Gastroesophageal sphincter (tissue), 4 donors: Measurements from ENCODE around the gene TMEM131L. TPM values are rescaled to one million over a fixed set of nuclear protein-coding genes. Genes with fewer than 3 reads are reported as not detected.

Experiments used
- ATAC-seq: fragments of 150-250 bp; one replicate; pipeline ENCODE4 v1.9.1; 2016; ENCODE audit warnings: mild to moderate bottlenecking, moderate library complexity
- H3K27ac ChIP-seq, 4 donors: fragments of 200-600 bp; sonication (generic) in 3 of 4; 1 replicate in 3 of 4; 2 replicates in 1 of 4; pipeline ENCODE4 v1.5.1; 2016 to 2019
- H3K27me3 ChIP-seq: fragments of 200-600 bp; sonication (generic); one replicate; pipeline ENCODE4 v1.5.1; 2019
- H3K36me3 ChIP-seq, 2 donors: fragments of 200-600 bp; sonication (generic); one replicate each; pipeline ENCODE4 v1.5.1; 2019; ENCODE audit warnings: control low read depth in 1 of 2
- H3K4me1 ChIP-seq, 3 donors: fragments of 200-600 bp; sonication (generic); 1 replicate in 2 of 3; 2 replicates in 1 of 3; pipeline ENCODE4 v1.5.1; 2016 to 2019; ENCODE audit warnings: control low read depth in 2 of 3
- H3K4me3 ChIP-seq, 2 donors: fragments of 200-600 bp; sonication (generic); one replicate each; pipeline ENCODE4 v1.5.1; 2019; ENCODE audit warnings: mild to moderate bottlenecking in 1 of 2, moderate library complexity in 1 of 2
- H3K9me3 ChIP-seq, 3 donors: fragments of 200-600 bp; sonication (generic); one replicate each; pipeline ENCODE4 v1.5.1; 2017 to 2019; ENCODE audit warnings: control low read depth in 2 of 3
- EP300 ChIP-seq: sonication (generic); formaldehyde crosslinking; IDR thresholded peaks from one replicate; pipeline ENCODE4 v1.6.1; 2017; ENCODE audit warnings: antibody characterized with exemption, mild to moderate bottlenecking
- POLR2A ChIP-seq, 2 donors: fragments of 450-650 bp; IDR thresholded peaks; one replicate each; pipeline ENCODE4 v1.6.1; 2017; ENCODE audit warnings: antibody characterized with exemption in 2 of 2, mild to moderate bottlenecking in 2 of 2, moderate library complexity in 1 of 2
- POLR2AphosphoS5 ChIP-seq: sonication (generic); formaldehyde crosslinking; IDR thresholded peaks from one replicate; pipeline ENCODE4 v1.6.1; 2017; ENCODE audit warnings: antibody characterized with exemption
- WGBS, 2 donors: methylation state at CpG; one replicate each; pipeline ENCODE4 v1.1.5; 2018; ENCODE audit warnings: low coverage in 1 of 2; 5-methylcytosine and 5-hydroxymethylcytosine counted together
- total RNA-seq, 4 donors: library from RNA; depleted of rRNA; stranded (reverse); fragments of >200 nt; gene quantifications; one replicate each; pipeline ENCODE4 v1.1.0, GENCODE V29; 2016
- TF ChIP-seq, protein P1 (sequence below), 4 experiments: fragments of 200-600 bp in 2 of 4; fragments of 450-650 bp in 2 of 4; sonication (generic) in 1 of 4; IDR thresholded peaks; one replicate each; pipeline ENCODE4 v1.5.1; 2017 to 2019; ENCODE audit warnings: antibody characterized with exemption in 4 of 4, mild to moderate bottlenecking in 2 of 4, moderate library complexity in 2 of 4

TMEM131L gene
- total RNA-seq, 4 donors from 2014 or later, result 14.2 to 24.0 (median 18.4) TPM

DNA sequence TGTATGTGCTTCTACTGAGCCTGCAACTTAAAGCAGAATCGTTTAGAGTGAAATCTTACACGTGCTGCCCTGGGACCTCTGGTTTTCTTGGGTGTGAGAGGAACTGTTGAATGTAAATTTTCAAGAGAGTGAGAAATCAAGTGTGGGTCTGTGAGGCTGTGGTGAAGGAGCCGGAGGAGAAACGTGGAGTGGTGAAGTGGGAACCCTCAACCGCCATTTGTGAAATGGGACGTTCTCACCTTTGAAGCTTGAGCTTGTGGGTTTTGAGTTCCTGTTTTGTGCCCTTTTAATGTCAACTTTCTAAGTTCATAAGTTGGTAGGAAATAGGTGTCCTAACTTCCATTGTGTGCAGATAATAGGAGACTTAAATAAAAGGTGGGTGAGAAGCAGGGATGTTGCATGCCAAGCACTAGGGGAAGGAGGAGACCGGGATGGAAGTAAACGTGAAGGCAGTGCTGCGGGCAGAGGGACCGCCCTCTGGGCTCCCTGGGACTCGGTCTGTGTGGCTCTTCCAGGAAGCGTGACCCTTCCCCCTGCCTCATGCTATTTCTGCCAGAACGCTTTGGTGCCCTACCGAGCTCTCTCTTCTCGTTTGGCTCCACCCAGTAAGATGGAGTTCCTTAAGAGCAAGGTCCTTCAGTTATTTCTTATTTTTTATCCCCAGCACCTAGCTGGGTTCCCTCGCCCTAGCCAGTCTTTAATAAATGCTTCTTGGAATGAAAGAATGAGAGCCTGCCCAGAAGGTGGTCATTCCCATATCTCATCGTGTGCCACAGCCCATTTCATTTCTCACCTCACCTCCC is 56.0 kb downstream of the TMEM131L start:
- WGBS, 2 donors, result 81 to 85% methylated on average over 15 to 17 of the region's 17 CpGs
- H3K4me1 ChIP-seq, result peaks cover 4 to 59% (median 14%) of the 10 kb centered on the region in 3 donors

GRCh38 chr4:153522802-153523094 is 56.6 kb downstream of the TMEM131L start:
- 57 to 62% methylated on average over 1 of the region's 1 CpG for WGBS, 2 donors
- no peaks in the 10 kb centered on the region for H3K9me3 ChIP-seq
- peak overlapping the region in 2 of 4 donors; percentile 26 to 54 for H3K27ac ChIP-seq
- no peak for ATAC-seq
- no peaks in the 10 kb centered on the region for H3K27me3 ChIP-seq
- H3K4me3 ChIP-seq, result no peak overlapping the region
- H3K36me3 ChIP-seq, result no peaks in the 10 kb centered on the region
- TF ChIP-seq, protein P1, sequence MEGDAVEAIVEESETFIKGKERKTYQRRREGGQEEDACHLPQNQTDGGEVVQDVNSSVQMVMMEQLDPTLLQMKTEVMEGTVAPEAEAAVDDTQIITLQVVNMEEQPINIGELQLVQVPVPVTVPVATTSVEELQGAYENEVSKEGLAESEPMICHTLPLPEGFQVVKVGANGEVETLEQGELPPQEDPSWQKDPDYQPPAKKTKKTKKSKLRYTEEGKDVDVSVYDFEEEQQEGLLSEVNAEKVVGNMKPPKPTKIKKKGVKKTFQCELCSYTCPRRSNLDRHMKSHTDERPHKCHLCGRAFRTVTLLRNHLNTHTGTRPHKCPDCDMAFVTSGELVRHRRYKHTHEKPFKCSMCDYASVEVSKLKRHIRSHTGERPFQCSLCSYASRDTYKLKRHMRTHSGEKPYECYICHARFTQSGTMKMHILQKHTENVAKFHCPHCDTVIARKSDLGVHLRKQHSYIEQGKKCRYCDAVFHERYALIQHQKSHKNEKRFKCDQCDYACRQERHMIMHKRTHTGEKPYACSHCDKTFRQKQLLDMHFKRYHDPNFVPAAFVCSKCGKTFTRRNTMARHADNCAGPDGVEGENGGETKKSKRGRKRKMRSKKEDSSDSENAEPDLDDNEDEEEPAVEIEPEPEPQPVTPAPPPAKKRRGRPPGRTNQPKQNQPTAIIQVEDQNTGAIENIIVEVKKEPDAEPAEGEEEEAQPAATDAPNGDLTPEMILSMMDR (IDR thresholded peaks at IDR 0.05), result no peak
- TF ChIP-seq POLR2A (IDR thresholded peaks at IDR 0.05), result no peak
- TF ChIP-seq POLR2AphosphoS5, result no peak
- no peak for TF ChIP-seq EP300
- peaks cover 4 to 53% (median 14%) of the 10 kb centered on the region in 3 donors for H3K4me1 ChIP-seq

More for the DNA sequence above, 56.0 kb downstream of the TMEM131L start:
- H3K36me3 ChIP-seq, result no peaks in the 10 kb centered on the region
- H3K27ac ChIP-seq, result peak overlapping the region in 2 of 4 donors; percentile 26 to 54
- H3K4me3 ChIP-seq, result no peak overlapping the region
- no peaks in the 10 kb centered on the region for H3K27me3 ChIP-seq
- no peak for TF ChIP-seq POLR2A (IDR thresholded peaks at IDR 0.05)
- no peak for TF ChIP-seq POLR2AphosphoS5
- TF ChIP-seq, protein P1 (IDR thresholded peaks at IDR 0.05), result no peak
- no peak for TF ChIP-seq EP300
- no peaks in the 10 kb centered on the region for H3K9me3 ChIP-seq
- no peak for ATAC-seq

DNA sequence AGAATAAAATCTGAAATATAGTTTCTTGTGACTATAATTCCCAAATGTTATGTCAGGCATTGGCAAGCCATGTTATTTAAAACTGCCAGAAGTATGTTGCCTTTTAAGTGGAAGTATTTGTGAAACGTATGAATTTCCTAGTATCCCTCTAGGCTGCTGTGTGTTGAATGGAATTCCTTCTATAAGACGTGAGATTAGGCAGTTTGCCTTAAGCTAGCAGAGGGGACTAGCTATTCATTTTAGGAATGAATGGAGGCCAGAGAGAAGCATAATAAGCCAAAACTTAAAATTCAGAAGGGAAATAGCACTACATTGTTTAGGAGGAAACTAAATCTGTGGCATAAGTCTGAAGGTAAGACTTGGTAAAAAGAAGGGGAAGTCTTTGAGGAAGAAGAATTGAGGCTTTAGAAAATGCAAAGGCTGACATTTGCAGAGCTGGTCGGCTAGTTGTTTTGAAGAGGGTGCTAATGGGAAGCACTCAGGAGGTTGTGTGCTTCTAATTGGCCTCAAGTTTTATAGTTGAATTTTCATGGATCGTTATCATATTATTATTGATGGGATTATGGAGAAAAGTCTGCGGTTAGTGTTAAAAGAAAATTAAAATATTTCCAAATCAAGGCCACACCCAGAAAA is 57.1 kb downstream of the TMEM131L start:
- peaks cover 4 to 48% (median 10%) of the 10 kb centered on the region in 3 donors for H3K4me1 ChIP-seq
- TF ChIP-seq, protein P1 (IDR thresholded peaks at IDR 0.05), result no peak
- TF ChIP-seq POLR2AphosphoS5, result no peak
- TF ChIP-seq EP300, result no peak
- no peak for TF ChIP-seq POLR2A (IDR thresholded peaks at IDR 0.05)
- ATAC-seq, result no peak
- no peaks in the 10 kb centered on the region for H3K9me3 ChIP-seq
- no peaks in the 10 kb centered on the region for H3K36me3 ChIP-seq
- 50 to 53% methylated on average over 5 of the region's 5 CpGs for whole genome bisulfite sequencing, 2 donors
- peak overlapping the region in 3 of 4 donors; percentile 5 to 60 (median 54) for H3K27ac ChIP-seq
- H3K27me3 ChIP-seq, result no peaks in the 10 kb centered on the region
- H3K4me3 ChIP-seq, result no peak overlapping the region

- Histone ChIP-seq H3K4me3 (no peak overlapping the region), H3K36me3 (no peaks in the 10 kb centered on the region), H3K27ac (peak overlapping the region in 3 of 4 donors; percentile 5 to 60 (median 54)), H3K4me1 (peaks cover 4 to 47% (median 5%) of the 10 kb centered on the region in 3 donors), H3K27me3 (no peaks in the 10 kb centered on the region), H3K9me3 (no peaks in the 10 kb centered on the region)
- no peak for TF ChIP-seq POLR2A (IDR thresholded peaks at IDR 0.05)
- TF ChIP-seq POLR2AphosphoS5, result no peak
- TF ChIP-seq, protein P1 (IDR thresholded peaks at IDR 0.05), result no peak
- TF ChIP-seq EP300, result no peak
- ATAC-seq, result peak; percentile 46
- 10 to 31% methylated on average over 2 to 4 of the region's 4 CpGs for WGBS, 2 donors
These were observed 57.8 kb downstream of the TMEM131L start for GRCh38 chr4:153523941-153524386.
